Right atrium auricular region (tissue), 2 donors: Measurements from ENCODE around the gene HSF2BP. TPM values are rescaled to one million over a fixed set of nuclear protein-coding genes. Genes with fewer than 3 reads are reported as not detected.

ENCODE experiments used
- DNase-seq: peaks from one replicate; pipeline ENCODE4 v3.0.0-alpha.2; 2019; ENCODE audit warnings: low spot score
- H3K27ac ChIP-seq, 2 donors: fragments of 200-600 bp; sonication (generic); 1 replicate in 1 of 2; 2 replicates in 1 of 2; pipeline ENCODE4 v1.5.1; 2016 to 2019
- H3K27me3 ChIP-seq, 2 donors: fragments of 200-600 bp; sonication (generic); one replicate each; pipeline versions ENCODE4 v1.5.1 to v1.6.0; 2017 to 2019
- H3K36me3 ChIP-seq: fragments of 200-600 bp; sonication (generic); one replicate; pipeline ENCODE4 v1.5.1; 2016
- H3K4me1 ChIP-seq, 2 donors: fragments of 200-600 bp; sonication (generic); one replicate each; pipeline versions ENCODE4 v1.5.1 to v1.6.0; 2017 to 2019
- H3K4me3 ChIP-seq, 2 donors: fragments of 200-600 bp; sonication (generic); 1 replicate in 1 of 2; 2 replicates in 1 of 2; pipeline ENCODE4 v1.5.1; 2017 to 2019; ENCODE audit warnings: mild to moderate bottlenecking in 1 of 2, moderate library complexity in 1 of 2
- H3K9me3 ChIP-seq, 2 donors: fragments of 200-600 bp; sonication (generic); one replicate each; pipeline ENCODE4 v1.5.1; 2019
- total RNA-seq, 2 donors: library from RNA; depleted of rRNA; stranded (reverse); fragments of >200 nt; gene quantifications; one replicate each; pipeline ENCODE4 v1.1.0, GENCODE V29; 2016
- TF ChIP-seq, protein P1 (sequence below), 2 donors: fragments of 200-600 bp; sonication (generic); IDR thresholded peaks; one replicate each; pipeline ENCODE4 v1.5.1; 2019; ENCODE audit warnings: antibody characterized with exemption in 2 of 2

Gene HSF2BP
- total RNA-seq, 2 donors from 2014 or later: 0.44 to 0.67 TPM

DNA sequence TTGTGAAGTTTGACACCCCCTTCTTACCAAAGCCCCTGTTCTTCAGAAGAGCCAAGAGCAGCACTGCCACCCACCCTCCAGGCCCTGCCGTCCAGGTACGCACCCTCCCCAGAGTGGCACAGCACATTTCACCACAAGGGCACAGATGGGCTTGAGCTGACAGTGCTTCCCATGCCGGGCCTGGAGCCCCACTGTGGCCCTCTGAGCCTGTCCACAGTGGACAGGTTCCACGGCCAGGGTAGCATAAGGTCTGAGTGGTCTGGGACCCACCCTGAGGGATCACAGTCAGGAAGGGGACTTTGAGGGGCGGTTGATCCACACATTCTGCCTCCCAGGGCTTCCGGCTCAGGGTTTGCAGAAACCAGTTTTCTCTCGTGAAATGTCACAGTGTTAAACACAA, 31.1 kb upstream of the HSF2BP start:
- no peaks in the 10 kb centered on the region for H3K27me3 ChIP-seq
- peaks cover 80% of the 10 kb centered on the region for H3K36me3 ChIP-seq
- no peak overlapping the region for H3K27ac ChIP-seq
- no peak overlapping the region for H3K4me3 ChIP-seq
- H3K9me3 ChIP-seq: no peaks in the 10 kb centered on the region
- TF ChIP-seq, protein P1, sequence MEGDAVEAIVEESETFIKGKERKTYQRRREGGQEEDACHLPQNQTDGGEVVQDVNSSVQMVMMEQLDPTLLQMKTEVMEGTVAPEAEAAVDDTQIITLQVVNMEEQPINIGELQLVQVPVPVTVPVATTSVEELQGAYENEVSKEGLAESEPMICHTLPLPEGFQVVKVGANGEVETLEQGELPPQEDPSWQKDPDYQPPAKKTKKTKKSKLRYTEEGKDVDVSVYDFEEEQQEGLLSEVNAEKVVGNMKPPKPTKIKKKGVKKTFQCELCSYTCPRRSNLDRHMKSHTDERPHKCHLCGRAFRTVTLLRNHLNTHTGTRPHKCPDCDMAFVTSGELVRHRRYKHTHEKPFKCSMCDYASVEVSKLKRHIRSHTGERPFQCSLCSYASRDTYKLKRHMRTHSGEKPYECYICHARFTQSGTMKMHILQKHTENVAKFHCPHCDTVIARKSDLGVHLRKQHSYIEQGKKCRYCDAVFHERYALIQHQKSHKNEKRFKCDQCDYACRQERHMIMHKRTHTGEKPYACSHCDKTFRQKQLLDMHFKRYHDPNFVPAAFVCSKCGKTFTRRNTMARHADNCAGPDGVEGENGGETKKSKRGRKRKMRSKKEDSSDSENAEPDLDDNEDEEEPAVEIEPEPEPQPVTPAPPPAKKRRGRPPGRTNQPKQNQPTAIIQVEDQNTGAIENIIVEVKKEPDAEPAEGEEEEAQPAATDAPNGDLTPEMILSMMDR (IDR thresholded peaks at IDR 0.05): no peak
- no peaks in the 10 kb centered on the region for H3K4me1 ChIP-seq
- DNase-seq: no peak

DNA sequence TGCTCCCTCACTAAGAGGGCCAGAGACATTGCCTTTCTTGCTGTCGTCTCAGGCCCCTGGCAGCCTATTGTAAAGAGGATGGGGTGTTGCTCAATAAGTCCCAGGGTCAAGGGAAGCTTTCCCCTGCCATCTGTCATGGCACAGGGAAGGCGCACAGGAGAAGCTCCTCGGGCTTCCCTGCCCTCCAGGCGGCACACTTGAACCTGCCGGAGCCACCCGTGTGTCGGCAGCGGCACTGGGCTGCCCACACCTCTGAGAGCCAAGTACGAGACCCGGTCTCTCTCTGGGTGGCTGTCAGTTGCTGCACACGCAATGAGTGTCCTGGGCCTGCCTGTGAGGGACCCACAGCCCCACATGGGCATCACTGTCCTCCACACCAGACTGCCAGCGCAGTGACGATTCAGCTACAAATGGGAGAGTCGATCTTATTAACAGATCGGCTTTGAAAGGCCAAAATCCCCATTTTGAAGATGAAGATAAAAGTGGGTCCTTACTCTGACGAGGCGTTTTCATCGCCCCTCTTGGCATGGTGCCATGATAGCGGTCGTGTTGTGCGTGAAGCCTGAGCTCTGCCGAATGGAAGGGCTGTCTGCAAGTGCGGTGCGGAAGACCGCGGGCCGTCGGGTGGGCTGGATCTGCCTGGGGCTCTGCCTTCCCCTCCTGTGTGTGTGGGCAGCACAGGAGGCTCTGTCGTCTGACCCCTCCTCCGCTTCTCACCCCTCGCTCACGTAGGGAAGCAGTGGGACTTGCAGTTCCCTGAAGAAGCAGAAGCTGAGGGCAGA, 30.5 kb upstream of the HSF2BP start:
- H3K36me3 ChIP-seq: peaks cover 86% of the 10 kb centered on the region
- TF ChIP-seq, protein P1 (IDR thresholded peaks at IDR 0.05): no peak
- no peak for DNase-seq

DNA sequence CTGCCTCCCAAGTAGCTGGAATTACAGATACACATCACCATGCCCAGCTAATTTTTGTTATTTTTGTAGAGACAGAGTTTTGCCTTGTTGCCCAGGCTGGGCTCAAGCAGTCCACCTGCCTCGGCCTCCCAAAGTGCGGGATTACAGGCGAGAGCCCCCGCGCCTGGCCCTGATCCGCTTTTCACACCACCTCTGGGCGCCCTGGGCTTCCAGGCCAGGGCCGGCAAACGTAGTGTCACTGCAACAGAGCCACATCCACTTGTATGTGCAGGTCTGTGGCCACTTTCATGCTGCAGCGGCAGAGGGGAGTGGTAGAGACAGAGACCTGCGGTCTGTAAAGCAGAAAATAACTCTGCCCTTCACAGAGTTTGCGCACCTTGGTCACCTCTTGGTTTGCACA, 29.6 kb upstream of the HSF2BP start:
- no peak overlapping the region for H3K27ac ChIP-seq
- TF ChIP-seq, protein P1 (IDR thresholded peaks at IDR 0.05): no peak
- H3K27me3 ChIP-seq: no peaks in the 10 kb centered on the region
- H3K9me3 ChIP-seq: no peaks in the 10 kb centered on the region
- DNase-seq: no peak
- no peak overlapping the region for H3K4me3 ChIP-seq
- no peaks in the 10 kb centered on the region for H3K4me1 ChIP-seq
- H3K36me3 ChIP-seq: peaks cover 86% of the 10 kb centered on the region

More for the DNA sequence above, 30.5 kb upstream of the HSF2BP start:
- Histone ChIP-seq H3K4me3 (no peak overlapping the region), H3K27ac (no peak overlapping the region), H3K9me3 (no peaks in the 10 kb centered on the region), H3K4me1 (no peaks in the 10 kb centered on the region), H3K27me3 (no peaks in the 10 kb centered on the region)

DNA sequence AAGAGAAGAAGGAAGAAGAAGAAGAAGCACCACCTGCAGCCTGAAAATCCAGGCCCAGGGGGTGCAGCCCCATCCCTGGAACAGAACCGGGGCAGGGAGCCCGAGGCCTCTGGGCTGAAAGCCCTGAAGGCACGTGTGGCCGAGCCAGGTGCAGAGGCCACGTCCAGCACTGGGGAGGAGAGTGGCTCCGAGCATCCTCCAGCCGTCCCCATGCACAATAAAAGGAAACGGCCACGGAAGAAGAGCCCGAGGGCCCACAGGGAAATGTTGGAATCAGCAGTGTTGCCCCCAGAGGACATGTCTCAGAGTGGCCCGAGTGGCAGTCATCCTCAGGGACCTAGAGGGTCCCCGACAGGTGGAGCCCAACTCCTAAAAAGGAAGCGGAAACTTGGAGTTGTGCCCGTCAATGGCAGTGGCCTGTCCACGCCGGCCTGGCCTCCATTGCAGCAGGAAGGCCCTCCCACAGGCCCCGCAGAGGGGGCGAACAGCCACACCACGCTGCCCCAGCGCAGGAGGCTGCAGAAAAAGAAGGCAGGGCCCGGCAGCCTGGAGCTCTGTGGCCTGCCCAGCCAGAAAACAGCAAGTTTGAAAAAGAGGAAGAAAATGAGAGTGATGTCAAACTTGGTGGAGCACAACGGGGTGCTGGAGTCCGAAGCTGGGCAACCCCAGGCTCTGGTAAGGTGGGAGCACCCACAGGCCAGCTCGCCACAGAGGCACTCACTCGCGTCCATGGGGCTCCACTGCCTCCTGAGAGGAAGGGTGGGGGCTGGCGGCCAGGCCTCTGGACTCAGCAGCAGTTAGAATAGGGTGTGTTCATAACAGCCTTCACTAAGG, 28.5 kb upstream of the HSF2BP start:
- Histone ChIP-seq H3K36me3 (peaks cover 89% of the 10 kb centered on the region), H3K27ac (no peak overlapping the region), H3K4me3 (no peak overlapping the region), H3K9me3 (no peaks in the 10 kb centered on the region), H3K4me1 (no peaks in the 10 kb centered on the region), H3K27me3 (no peaks in the 10 kb centered on the region)
- TF ChIP-seq, protein P1 (IDR thresholded peaks at IDR 0.05): no peak
- DNase-seq: no peak

DNA sequence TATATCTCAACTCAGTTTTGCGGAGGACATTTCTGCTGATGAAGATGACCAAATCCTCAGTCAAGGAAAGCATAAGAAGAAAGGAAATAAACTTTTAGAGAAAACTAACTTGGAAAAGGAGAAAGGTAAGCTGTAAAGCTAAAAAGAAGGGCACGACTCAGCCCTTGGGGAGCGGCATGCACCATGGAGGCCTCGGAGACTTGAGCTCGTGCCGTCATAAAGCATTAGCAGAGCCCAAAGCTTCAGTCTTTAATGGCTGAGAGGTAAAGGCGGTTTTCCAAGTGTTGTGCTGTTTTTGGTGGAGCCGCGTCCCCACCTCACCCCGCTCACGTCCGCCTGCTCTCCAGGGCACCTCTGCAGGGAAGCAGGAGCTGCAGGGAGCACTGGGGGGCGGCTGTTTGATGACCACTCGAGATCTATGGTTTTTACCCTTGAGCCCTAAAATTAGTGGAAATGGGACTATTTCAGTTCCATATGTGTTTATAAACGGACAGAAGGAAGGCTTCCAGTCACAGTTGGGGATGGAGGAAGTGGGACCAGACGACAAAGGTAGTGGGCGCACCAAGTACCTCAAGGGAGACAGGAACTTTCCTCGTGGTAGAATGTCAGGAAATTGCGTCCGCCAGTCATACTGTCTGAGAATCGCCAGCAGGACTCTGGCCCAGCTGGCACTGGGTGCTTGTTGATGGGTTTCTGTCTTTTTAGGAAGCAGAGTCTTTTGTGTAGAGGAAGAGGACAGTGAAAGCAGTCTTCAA, 27.7 kb upstream of the HSF2BP start:
- no peak overlapping the region for H3K27ac ChIP-seq
- no peaks in the 10 kb centered on the region for H3K9me3 ChIP-seq
- H3K4me1 ChIP-seq: no peaks in the 10 kb centered on the region
- H3K27me3 ChIP-seq: no peaks in the 10 kb centered on the region
- H3K4me3 ChIP-seq: no peak overlapping the region
- no peak for DNase-seq
- peaks cover 82% of the 10 kb centered on the region for H3K36me3 ChIP-seq
- TF ChIP-seq, protein P1 (IDR thresholded peaks at IDR 0.05): no peak
